VCaP (cell line): ENCODE measurements around the gene EID3.

ENCODE experiments used
- H3K27ac ChIP-seq: fragments of 450-650 bp; 2 replicates; pipeline ENCODE4 v1.5.1; 2017
- TF ChIP-seq, protein P1 (sequence below): fragments of 450-650 bp; conservative IDR thresholded peaks from 2 replicates; pipeline ENCODE4 v1.5.1; 2017; ENCODE audit warnings: mild to moderate bottlenecking, moderate library complexity

Gene EID3

DNA sequence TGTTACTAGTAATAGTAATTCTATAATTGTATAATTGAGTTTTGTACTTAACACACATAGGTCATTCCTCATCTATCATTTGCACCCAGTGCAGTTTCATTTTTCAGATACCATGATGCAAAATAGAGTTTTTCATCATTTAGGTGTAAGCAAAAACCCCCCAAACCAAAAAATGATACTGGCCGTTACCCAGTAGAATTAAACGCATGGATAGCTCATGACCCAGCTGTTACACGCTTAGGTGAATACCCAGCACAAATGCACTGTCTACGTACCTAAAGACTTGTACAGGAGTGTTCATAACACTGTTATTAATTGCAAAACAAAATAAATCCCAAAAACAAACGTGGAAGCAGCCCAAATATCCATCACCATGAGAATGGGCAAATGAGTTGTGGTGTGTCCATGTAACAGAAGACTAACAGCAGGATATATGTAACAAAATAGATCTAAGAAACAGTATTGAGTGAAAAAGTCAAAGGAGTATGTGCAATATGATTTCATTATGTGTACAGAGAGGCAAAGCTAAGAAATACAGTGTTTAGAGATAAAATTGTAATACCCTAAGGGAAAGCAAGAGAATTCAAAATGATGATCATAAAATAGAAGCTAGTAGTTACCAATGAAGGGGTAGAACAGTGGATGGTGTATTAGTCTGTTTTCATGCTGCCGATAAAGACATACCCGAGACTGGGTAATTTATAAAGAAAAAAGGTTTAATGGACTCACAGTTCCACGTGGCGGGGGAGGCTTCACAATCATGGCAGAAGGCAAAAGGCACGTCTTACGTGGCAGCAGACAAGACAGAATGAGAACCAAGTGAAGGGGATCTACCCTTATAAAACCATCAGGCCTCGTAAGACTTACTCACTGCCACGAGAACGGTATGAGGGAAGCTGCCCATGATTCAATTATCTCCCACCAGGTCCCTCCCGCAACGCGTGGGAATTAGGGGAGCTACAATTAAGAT is 49.8 kb downstream of the EID3 start:
- TF ChIP-seq, protein P1, sequence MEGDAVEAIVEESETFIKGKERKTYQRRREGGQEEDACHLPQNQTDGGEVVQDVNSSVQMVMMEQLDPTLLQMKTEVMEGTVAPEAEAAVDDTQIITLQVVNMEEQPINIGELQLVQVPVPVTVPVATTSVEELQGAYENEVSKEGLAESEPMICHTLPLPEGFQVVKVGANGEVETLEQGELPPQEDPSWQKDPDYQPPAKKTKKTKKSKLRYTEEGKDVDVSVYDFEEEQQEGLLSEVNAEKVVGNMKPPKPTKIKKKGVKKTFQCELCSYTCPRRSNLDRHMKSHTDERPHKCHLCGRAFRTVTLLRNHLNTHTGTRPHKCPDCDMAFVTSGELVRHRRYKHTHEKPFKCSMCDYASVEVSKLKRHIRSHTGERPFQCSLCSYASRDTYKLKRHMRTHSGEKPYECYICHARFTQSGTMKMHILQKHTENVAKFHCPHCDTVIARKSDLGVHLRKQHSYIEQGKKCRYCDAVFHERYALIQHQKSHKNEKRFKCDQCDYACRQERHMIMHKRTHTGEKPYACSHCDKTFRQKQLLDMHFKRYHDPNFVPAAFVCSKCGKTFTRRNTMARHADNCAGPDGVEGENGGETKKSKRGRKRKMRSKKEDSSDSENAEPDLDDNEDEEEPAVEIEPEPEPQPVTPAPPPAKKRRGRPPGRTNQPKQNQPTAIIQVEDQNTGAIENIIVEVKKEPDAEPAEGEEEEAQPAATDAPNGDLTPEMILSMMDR, result no peak
- no peak overlapping the region for H3K27ac ChIP-seq

DNA sequence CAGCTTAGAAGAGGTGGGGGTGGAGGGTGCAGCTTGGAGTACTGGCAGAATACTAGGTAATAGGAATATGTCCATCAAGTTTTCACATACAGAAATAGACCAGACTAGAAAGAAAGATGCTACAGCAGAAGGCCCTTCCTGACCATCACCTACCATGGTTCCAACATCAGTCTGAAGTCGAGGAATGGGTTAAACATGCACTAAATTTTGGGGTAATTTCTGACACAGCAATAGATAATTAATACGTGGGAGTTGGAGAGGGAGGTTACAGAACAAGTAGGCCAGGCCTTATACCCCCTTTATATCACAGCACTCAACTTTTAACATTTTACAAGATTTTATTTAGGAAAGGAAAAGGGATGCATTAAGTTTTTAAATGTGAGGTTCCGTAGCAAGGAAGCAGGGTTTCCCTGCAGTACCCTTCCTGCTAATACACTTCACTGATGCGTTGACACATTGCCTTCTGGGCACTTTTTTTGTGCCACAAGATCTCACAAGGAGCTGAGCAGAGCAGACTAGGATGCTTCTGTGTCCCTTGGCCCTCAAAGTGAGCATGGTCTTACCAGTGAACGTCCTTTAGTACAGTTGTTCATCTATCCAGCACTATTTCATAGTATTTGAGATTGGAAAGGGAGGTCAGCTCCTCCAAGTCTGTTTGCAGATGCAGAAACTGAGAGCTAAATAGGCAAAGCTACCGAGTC is 50.8 kb downstream of the EID3 start:
- no peak overlapping the region for H3K27ac ChIP-seq
- TF ChIP-seq, protein P1, result no peak
